HEK293 (cell line): Measurements from ENCODE around the gene ERGIC1.
"Not testable (repeated sequence)": the region's sequence is repeated elsewhere in the genome, so short reads cannot be mapped to it uniquely, and the experiment has no call there.

Source experiments
- CTCF ChIA-PET: fragments of 350-600 bp; formaldehyde crosslinking; extraction: SDS; loops from one replicate; lab custom pipeline; 2021; ENCODE audit warnings: antibody characterized with exemption; lab: Yijun Ruan, JAX
- POLR2A ChIA-PET: fragments of 300-600 bp; formaldehyde crosslinking; extraction: SDS; loops from one replicate; lab custom pipeline; 2020; ENCODE audit warnings: antibody characterized with exemption, inconsistent platforms; lab: Yijun Ruan, JAX
- H3K27ac ChIP-seq: fragments of 200-500 bp; sonication (Bioruptor generic); 2 replicates; pipeline ENCODE4 v1.5.1; 2014; ENCODE audit warnings: low read depth, low read length, control low read depth, inconsistent platforms; ENCODE audit errors: extremely low read depth
- H3K36me3 ChIP-seq, 2 experiments: fragments of 200-500 bp in 1 of 2; sonication (Bioruptor generic) in 1 of 2; 1 replicate in 1 of 2; 2 replicates in 1 of 2; pipeline ENCODE4 v1.5.1; 2014 to 2017; ENCODE audit warnings: inconsistent platforms in 2 of 2, low read length in 2 of 2; ENCODE audit not compliant: control insufficient read depth in 2 of 2, insufficient read depth in 1 of 2
- H3K4me1 ChIP-seq: fragments of 200-500 bp; sonication (Bioruptor generic); 2 replicates; pipeline ENCODE4 v1.5.1; 2014; ENCODE audit warnings: mild to moderate bottlenecking, low read length, inconsistent platforms; ENCODE audit not compliant: control insufficient read depth, insufficient read depth
- H3K4me3 ChIP-seq: 2 replicates; pipeline ENCODE4 v1.5.1; 2011; ENCODE audit warnings: low read depth, mild to moderate bottlenecking, control low read depth, low read length, moderate library complexity
- H3K9me3 ChIP-seq: fragments of 200-500 bp; sonication (Bioruptor generic); 2 replicates; pipeline ENCODE4 v1.5.1; 2014; ENCODE audit warnings: low read depth, low read length, inconsistent platforms; ENCODE audit not compliant: control insufficient read depth, insufficient read depth
- BCL11A ChIP-seq: fragments of 450-650 bp; formaldehyde crosslinking; IDR thresholded peaks from 2 replicates; pipeline ENCODE4 v1.5.1; 2016; ENCODE audit warnings: low read depth, missing biosample characterization, missing genetic modification characterization
- CTCF ChIP-seq: fragments of 450-650 bp; formaldehyde crosslinking; IDR thresholded peaks from 2 replicates; pipeline ENCODE4 v1.5.1; 2016; ENCODE audit warnings: missing biosample characterization, missing genetic modification characterization
- KLF8 ChIP-seq: fragments of 450-650 bp; formaldehyde crosslinking; IDR thresholded peaks from 2 replicates; pipeline ENCODE4 v1.5.1; 2016; ENCODE audit warnings: missing biosample characterization, missing genetic modification characterization
- OSR2 ChIP-seq: fragments of 450-650 bp; formaldehyde crosslinking; IDR thresholded peaks from 2 replicates; pipeline ENCODE4 v1.5.1; 2016; ENCODE audit warnings: missing biosample characterization, missing genetic modification characterization
- PRDM2 ChIP-seq: fragments of 450-650 bp; formaldehyde crosslinking; IDR thresholded peaks from 2 replicates; pipeline ENCODE4 v1.5.1; 2016; ENCODE audit warnings: missing biosample characterization, missing genetic modification characterization, borderline replicate concordance
- SCRT1 ChIP-seq: fragments of 450-650 bp; formaldehyde crosslinking; IDR thresholded peaks from 2 replicates; pipeline ENCODE4 v1.5.1; 2016; ENCODE audit warnings: missing biosample characterization, missing genetic modification characterization, borderline replicate concordance
- SCRT2 ChIP-seq: fragments of 450-650 bp; formaldehyde crosslinking; IDR thresholded peaks from 2 replicates; pipeline ENCODE4 v1.5.1; 2016; ENCODE audit warnings: missing biosample characterization, missing genetic modification characterization
- ZBTB26 ChIP-seq: fragments of 450-650 bp; formaldehyde crosslinking; optimal IDR thresholded peaks from 2 replicates; pipeline ENCODE3; 2016; ENCODE audit warnings: missing biosample characterization, mild to moderate bottlenecking, missing genetic modification characterization
- ZBTB8A ChIP-seq: fragments of 450-650 bp; formaldehyde crosslinking; IDR thresholded peaks from 2 replicates; pipeline ENCODE4 v1.5.1; 2016; ENCODE audit warnings: missing biosample characterization, missing genetic modification characterization
- ZNF10 ChIP-seq: fragments of 450-650 bp; formaldehyde crosslinking; IDR thresholded peaks from 2 replicates; pipeline ENCODE4 v1.5.1; 2017; ENCODE audit warnings: missing biosample characterization, missing genetic modification characterization
- ZNF114 ChIP-seq: fragments of 450-650 bp; formaldehyde crosslinking; IDR thresholded peaks from 2 replicates; pipeline ENCODE4 v1.5.0; 2017; ENCODE audit warnings: missing biosample characterization, missing genetic modification characterization
- ZNF324 ChIP-seq: fragments of 450-650 bp; formaldehyde crosslinking; IDR thresholded peaks from 2 replicates; pipeline ENCODE4 v1.5.1; 2016; ENCODE audit warnings: missing biosample characterization, missing genetic modification characterization
- ZNF391 ChIP-seq: fragments of 450-650 bp; formaldehyde crosslinking; IDR thresholded peaks from 2 replicates; pipeline ENCODE4 v1.5.1; 2016; ENCODE audit warnings: low read depth, missing biosample characterization, missing genetic modification characterization, borderline replicate concordance
- ZNF521 ChIP-seq: fragments of 450-650 bp; formaldehyde crosslinking; IDR thresholded peaks from 2 replicates; pipeline ENCODE4 v1.5.1; 2017; ENCODE audit warnings: missing biosample characterization, mild to moderate bottlenecking, missing genetic modification characterization
- ZNF530 ChIP-seq: fragments of 450-650 bp; formaldehyde crosslinking; IDR thresholded peaks from 2 replicates; pipeline ENCODE4 v1.5.1; 2016; ENCODE audit warnings: low read depth, missing biosample characterization, missing genetic modification characterization
- ZNF544 ChIP-seq: fragments of 450-650 bp; formaldehyde crosslinking; IDR thresholded peaks from 2 replicates; pipeline ENCODE4 v1.5.0; 2017; ENCODE audit warnings: missing biosample characterization, missing genetic modification characterization
- ZNF561 ChIP-seq: fragments of 450-650 bp; IDR thresholded peaks from 2 replicates; pipeline ENCODE4 v1.5.1; 2018; ENCODE audit warnings: missing biosample characterization, missing genetic modification characterization, borderline replicate concordance
- ZNF580 ChIP-seq: fragments of 450-650 bp; formaldehyde crosslinking; IDR thresholded peaks from 2 replicates; pipeline ENCODE4 v1.5.1; 2016; ENCODE audit warnings: missing biosample characterization, missing genetic modification characterization
- ZNF639 ChIP-seq: fragments of 450-650 bp; formaldehyde crosslinking; IDR thresholded peaks from 2 replicates; pipeline ENCODE4 v1.5.1; 2016; ENCODE audit warnings: missing biosample characterization, missing genetic modification characterization
- ZNF707 ChIP-seq: fragments of 450-650 bp; formaldehyde crosslinking; IDR thresholded peaks from 2 replicates; pipeline ENCODE4 v1.5.1; 2016; ENCODE audit warnings: missing biosample characterization, missing genetic modification characterization
- ZNF747 ChIP-seq: fragments of 450-650 bp; formaldehyde crosslinking; IDR thresholded peaks from 2 replicates; pipeline ENCODE4 v1.5.1; 2016; ENCODE audit warnings: missing biosample characterization, missing genetic modification characterization
- ZNF768 ChIP-seq: fragments of 450-650 bp; formaldehyde crosslinking; IDR thresholded peaks from 2 replicates; pipeline ENCODE4 v1.5.1; 2018; ENCODE audit warnings: missing biosample characterization, mild to moderate bottlenecking, missing genetic modification characterization

ERGIC1 gene

GRCh38 chr5:172850454-172850797, 16.4 kb downstream of the ERGIC1 start (continued):
- TF ChIP-seq ZNF544 (tag by site-specific recombination), result no peak
- 0 out of 2 replicates have a peak, but pooled peaks have one; percentile 21 for TF ChIP-seq ZNF768 (tag by site-specific recombination)
- TF ChIP-seq ZBTB26 (tag by site-specific recombination), result no peak
- TF ChIP-seq ZBTB8A (tag by site-specific recombination), result no peak

GRCh38 chr5:172851254-172851653, 17.2 kb downstream of the ERGIC1 start:
- ChIA-PET CTCF (interaction anchor here (1.4 kb wide), 2 partner anchors 9 to 134 kb away, joined by 6 to 9 read pairs; no protein-coding TSS in a partner anchor), POLR2A (interaction anchor here (0.7 kb wide), 1 partner anchor 87 kb away, joined by 6 read pairs; no protein-coding TSS in a partner anchor)
- not testable (repeated sequence) for H3K36me3 ChIP-seq, H3K27ac ChIP-seq, H3K4me1 ChIP-seq, H3K4me3 ChIP-seq, H3K9me3 ChIP-seq

- Histone ChIP-seq H3K4me3 (no peak overlapping the region), H3K36me3 (no peaks in the 10 kb centered on the region), H3K9me3 (no peaks in the 10 kb centered on the region), H3K27ac (no peak overlapping the region), H3K4me1 (no peaks in the 10 kb centered on the region)
- ChIA-PET CTCF (interaction anchor here (1.1 to 1.4 kb wide), 2 partner anchors 17 to 136 kb away, joined by 3 to 9 read pairs; no protein-coding TSS in a partner anchor), POLR2A (no interaction called here)
- TF ChIP-seq ZNF580 (tag by site-specific recombination), result no peak
- no peak for TF ChIP-seq ZNF521 (tag by site-specific recombination)
- no peak for TF ChIP-seq BCL11A (tag by site-specific recombination)
- TF ChIP-seq CTCF (tag by site-specific recombination), result no peak
- no peak for TF ChIP-seq ZNF324 (tag by site-specific recombination)
- TF ChIP-seq ZNF10, result no peak
- no peak for TF ChIP-seq ZNF530 (tag by site-specific recombination)
- no peak for TF ChIP-seq ZNF747 (tag by site-specific recombination)
- TF ChIP-seq ZNF707 (tag by site-specific recombination), result no peak
- TF ChIP-seq ZNF114 (tag by site-specific recombination), result no peak
- TF ChIP-seq ZNF561 (tag by site-specific recombination), result no peak
- no peak for TF ChIP-seq ZNF639 (tag by site-specific recombination)
- TF ChIP-seq PRDM2, result no peak
- TF ChIP-seq OSR2 (tag by site-specific recombination), result no peak
- no peak for TF ChIP-seq SCRT2
- TF ChIP-seq KLF8, result no peak
- TF ChIP-seq ZNF391 (tag by site-specific recombination), result no peak
- no peak for TF ChIP-seq SCRT1 (tag by site-specific recombination)
Measured at GRCh38 chr5:172852490-172853354, 18.7 kb downstream of the ERGIC1 start.
